Measurements from ENCODE around the gene LRIT1.

The LRIT1 gene

GRCh38 chr10:84193846-84194423 lies 47.4 kb downstream of the LRIT1 start:
- no peak for DNase-seq (ENCODE audit: low read depth in 2 of 3, low spot score in 2 of 3)

GRCh38 chr10:84193327-84193726 lies 48.0 kb downstream of the LRIT1 start:
- no peak for DNase-seq (ENCODE audit: low read depth in 2 of 3, low spot score in 2 of 3)

- DNase-seq (ENCODE audit: low read depth in 2 of 3, low spot score in 2 of 3) = no peak
Observed at GRCh38 chr10:84191106-84191505, 50.2 kb downstream of the LRIT1 start.

GRCh38 chr10:84190621-84191020 lies 50.7 kb downstream of the LRIT1 start:
- DNase-seq (ENCODE audit: low read depth in 2 of 3, low spot score in 2 of 3) = no peak

GRCh38 chr10:84188815-84189214 lies 52.5 kb downstream of the LRIT1 start:
- DNase-seq (ENCODE audit: low read depth in 2 of 3, low spot score in 2 of 3) = no peak

- no peak for DNase-seq (ENCODE audit: low read depth in 2 of 3, low spot score in 2 of 3)
Observed at GRCh38 chr10:84185526-84186175, 55.7 kb downstream of the LRIT1 start.

GRCh38 chr10:84184517-84184916 lies 56.8 kb downstream of the LRIT1 start:
- DNase-seq (ENCODE audit: low read depth in 2 of 3, low spot score in 2 of 3) = no peak

GRCh38 chr10:84181631-84182030 lies 59.7 kb downstream of the LRIT1 start:
- DNase-seq (ENCODE audit: low read depth in 2 of 3, low spot score in 2 of 3) = no peak
